Measurements from ENCODE around the gene AKT3.

The AKT3 gene

GRCh38 chr1:243539636-243540035 lies 310.4 kb downstream of the AKT3 start:
- Histone ChIP-seq H3F3A (ENCODE audit: low read depth) (no peaks in the 10 kb centered on the region), H3K9me3 (ENCODE audit: insufficient read depth, low read depth, low read length) (no peaks in the 10 kb centered on the region), H3K9me2 (replicated peaks; ENCODE audit: low read depth, low read length) (no peaks in the 10 kb centered on the region), H3K4me3 (ENCODE audit: low read length, poor library complexity, severe bottlenecking) (no peak overlapping the region), H2AFZ (ENCODE audit: low read length) (no peak overlapping the region), H3K4me1 (ENCODE audit: insufficient read depth, low read length, poor library complexity, severe bottlenecking) (no peaks in the 10 kb centered on the region), H4K20me1 (ENCODE audit: insufficient read depth, low read length, poor library complexity, severe bottlenecking) (no peaks in the 10 kb centered on the region), H3K36me3 (ENCODE audit: insufficient read depth, low read length) (no peaks in the 10 kb centered on the region), H3K27me3 (ENCODE audit: insufficient read depth, low read length, poor library complexity, severe bottlenecking) (no peaks in the 10 kb centered on the region), H3K4me2 (ENCODE audit: low read depth, low read length, poor library complexity, severe bottlenecking) (no peak overlapping the region), H3K79me2 (ENCODE audit: insufficient read depth, low read length) (no peaks in the 10 kb centered on the region), H3K9ac (ENCODE audit: low read depth, low read length, poor library complexity, severe bottlenecking) (no peak overlapping the region)
- no peak for TF ChIP-seq CTCF (conservative IDR thresholded peaks at IDR 0.05; ENCODE audit: low read length)
- TF ChIP-seq EZH2phosphoT487 (IDR thresholded peaks at IDR 0.05; ENCODE audit: borderline replicate concordance): no peak

DNA sequence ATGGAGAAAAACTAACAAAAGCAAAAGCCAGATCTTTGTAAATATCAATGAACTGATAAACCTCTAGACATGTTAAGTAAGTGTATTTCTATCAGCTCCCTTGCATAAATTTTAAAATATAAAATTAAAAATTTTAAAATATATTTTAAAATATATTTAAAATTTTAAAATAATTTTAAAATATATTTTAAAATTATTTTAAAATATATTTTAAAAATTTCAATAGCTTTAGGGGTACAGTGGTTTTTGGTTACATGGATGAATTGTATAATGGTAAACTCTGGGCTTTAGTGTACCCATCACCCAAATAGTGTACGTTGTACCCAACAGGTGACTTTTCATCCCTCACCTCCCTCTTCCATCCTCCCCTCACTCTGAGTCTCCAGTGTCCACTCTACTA lies 315.0 kb downstream of the AKT3 start:
- no peak overlapping the region for H3K4me2 ChIP-seq (ENCODE audit: low read depth, low read length, poor library complexity, severe bottlenecking)
- H4K20me1 ChIP-seq (ENCODE audit: insufficient read depth, low read length, poor library complexity, severe bottlenecking): no peaks in the 10 kb centered on the region
- no peaks in the 10 kb centered on the region for H3K9me3 ChIP-seq (ENCODE audit: insufficient read depth, low read depth, low read length)
- no peaks in the 10 kb centered on the region for H3K9me2 ChIP-seq (replicated peaks; ENCODE audit: low read depth, low read length)
- H3K4me3 ChIP-seq (ENCODE audit: low read length, poor library complexity, severe bottlenecking): no peak overlapping the region
- no peaks in the 10 kb centered on the region for H3K27me3 ChIP-seq (ENCODE audit: insufficient read depth, low read length, poor library complexity, severe bottlenecking)
- H3K4me1 ChIP-seq (ENCODE audit: insufficient read depth, low read length, poor library complexity, severe bottlenecking): no peaks in the 10 kb centered on the region
- H3K79me2 ChIP-seq (ENCODE audit: insufficient read depth, low read length): no peaks in the 10 kb centered on the region
- H3F3A ChIP-seq (ENCODE audit: low read depth): no peaks in the 10 kb centered on the region
- H3K36me3 ChIP-seq (ENCODE audit: insufficient read depth, low read length): no peaks in the 10 kb centered on the region
- TF ChIP-seq EZH2phosphoT487 (IDR thresholded peaks at IDR 0.05; ENCODE audit: borderline replicate concordance) (no peak), CTCF (conservative IDR thresholded peaks at IDR 0.05; ENCODE audit: low read length) (no peak)
- H3K9ac ChIP-seq (ENCODE audit: low read depth, low read length, poor library complexity, severe bottlenecking): no peak overlapping the region
- H2AFZ ChIP-seq (ENCODE audit: low read length): no peak overlapping the region

GRCh38 chr1:243529512-243529911 lies 320.5 kb downstream of the AKT3 start:
- H3K9ac ChIP-seq (ENCODE audit: low read depth, low read length, poor library complexity, severe bottlenecking): no peak overlapping the region
- H2AFZ ChIP-seq (ENCODE audit: low read length): no peak overlapping the region
- no peaks in the 10 kb centered on the region for H3K36me3 ChIP-seq (ENCODE audit: insufficient read depth, low read length)
- H3K9me3 ChIP-seq (ENCODE audit: insufficient read depth, low read depth, low read length): no peaks in the 10 kb centered on the region
- no peak overlapping the region for H3K4me3 ChIP-seq (ENCODE audit: low read length, poor library complexity, severe bottlenecking)
- no peaks in the 10 kb centered on the region for H4K20me1 ChIP-seq (ENCODE audit: insufficient read depth, low read length, poor library complexity, severe bottlenecking)
- no peaks in the 10 kb centered on the region for H3K27me3 ChIP-seq (ENCODE audit: insufficient read depth, low read length, poor library complexity, severe bottlenecking)
- no peak overlapping the region for H3K4me2 ChIP-seq (ENCODE audit: low read depth, low read length, poor library complexity, severe bottlenecking)
- H3K9me2 ChIP-seq (replicated peaks; ENCODE audit: low read depth, low read length): no peaks in the 10 kb centered on the region
- peaks cover 6% of the 10 kb centered on the region for H3K4me1 ChIP-seq (ENCODE audit: insufficient read depth, low read length, poor library complexity, severe bottlenecking)
- no peaks in the 10 kb centered on the region for H3K79me2 ChIP-seq (ENCODE audit: insufficient read depth, low read length)
- no peaks in the 10 kb centered on the region; the same call in 1 of the 2 replicates for H3F3A ChIP-seq (ENCODE audit: low read depth)
- TF ChIP-seq EZH2phosphoT487 (IDR thresholded peaks at IDR 0.05; ENCODE audit: borderline replicate concordance) (no peak), CTCF (conservative IDR thresholded peaks at IDR 0.05; ENCODE audit: low read length) (no peak)
